ENCODE data around the gene PYCR2.
"Not testable (repeated sequence)": the region's sequence is repeated elsewhere in the genome, so short reads cannot be mapped to it uniquely, and the experiment has no call there.

The PYCR2 gene

DNA sequence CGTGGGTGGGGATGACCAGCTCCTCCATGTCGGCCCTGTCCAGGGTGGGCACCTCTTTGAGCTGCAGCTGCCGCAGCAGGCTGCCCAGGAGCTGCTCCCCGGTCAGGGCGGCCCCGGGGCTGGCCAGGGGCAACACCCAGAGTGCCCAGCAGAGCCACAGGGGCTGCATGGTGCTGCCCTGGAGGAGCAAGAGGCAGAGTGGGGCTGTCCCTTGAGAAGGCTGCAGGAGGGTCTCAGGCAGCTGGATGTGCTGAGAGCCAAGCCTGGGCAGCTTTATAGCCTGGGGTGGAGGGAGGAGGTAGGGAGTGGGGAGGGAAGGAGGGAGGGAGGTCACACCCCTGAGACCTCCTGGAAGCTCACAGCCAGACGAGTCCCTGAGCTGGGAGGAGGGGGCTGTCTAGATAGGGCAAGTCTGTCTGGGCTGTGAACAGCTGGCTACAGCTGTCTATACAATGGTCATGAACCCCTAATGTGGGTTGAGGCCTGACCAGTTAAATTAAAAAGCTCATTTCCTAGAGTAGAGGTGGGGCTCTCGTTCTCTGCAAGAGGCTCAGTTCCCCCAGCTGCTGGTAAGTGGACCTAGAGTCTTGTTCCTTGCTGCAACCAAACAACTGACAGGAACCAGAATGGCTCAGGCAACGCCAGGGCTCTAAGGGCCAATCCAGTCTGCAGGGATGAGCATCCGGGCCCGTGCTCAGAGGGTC, 35.0 kb downstream of the PYCR2 start, which contains the start of gene LEFTY1:
LEFTY1 (minus strand) TSS at position 249 of the 704 bp plus-strand sequence; CDS start at position 169, 80 bp downstream.
- no peak for DNase-seq

DNA sequence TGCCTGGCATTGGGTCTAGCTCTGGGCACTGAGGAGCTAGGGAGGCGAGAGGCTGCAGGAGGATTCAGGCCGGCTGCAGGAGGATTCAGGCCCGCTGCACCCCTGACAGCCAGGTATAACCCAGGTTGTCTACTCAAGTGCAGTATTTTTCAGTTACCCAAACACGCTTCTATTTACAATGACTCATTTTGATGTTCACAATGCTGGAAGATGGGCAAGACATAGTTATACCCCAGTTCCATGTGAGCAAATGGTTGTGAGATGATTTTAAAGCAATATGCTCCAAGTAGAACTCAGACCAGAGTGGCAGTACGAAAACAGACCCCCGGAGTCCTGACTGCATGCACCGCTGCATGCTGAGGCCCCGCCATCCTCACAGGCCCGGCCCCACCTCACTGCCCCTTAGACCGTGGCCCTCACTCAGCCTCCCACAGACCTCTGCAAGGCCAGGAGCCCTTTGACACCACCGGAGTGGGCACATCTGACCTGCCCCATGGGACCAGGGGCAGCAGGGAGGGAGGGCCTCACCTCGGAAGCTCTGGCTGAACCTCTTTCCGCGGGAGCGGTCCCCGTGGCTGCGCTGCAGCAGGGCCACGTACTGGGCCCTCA, 35.7 kb downstream of the PYCR2 start:
- DNase-seq: no peak

DNA sequence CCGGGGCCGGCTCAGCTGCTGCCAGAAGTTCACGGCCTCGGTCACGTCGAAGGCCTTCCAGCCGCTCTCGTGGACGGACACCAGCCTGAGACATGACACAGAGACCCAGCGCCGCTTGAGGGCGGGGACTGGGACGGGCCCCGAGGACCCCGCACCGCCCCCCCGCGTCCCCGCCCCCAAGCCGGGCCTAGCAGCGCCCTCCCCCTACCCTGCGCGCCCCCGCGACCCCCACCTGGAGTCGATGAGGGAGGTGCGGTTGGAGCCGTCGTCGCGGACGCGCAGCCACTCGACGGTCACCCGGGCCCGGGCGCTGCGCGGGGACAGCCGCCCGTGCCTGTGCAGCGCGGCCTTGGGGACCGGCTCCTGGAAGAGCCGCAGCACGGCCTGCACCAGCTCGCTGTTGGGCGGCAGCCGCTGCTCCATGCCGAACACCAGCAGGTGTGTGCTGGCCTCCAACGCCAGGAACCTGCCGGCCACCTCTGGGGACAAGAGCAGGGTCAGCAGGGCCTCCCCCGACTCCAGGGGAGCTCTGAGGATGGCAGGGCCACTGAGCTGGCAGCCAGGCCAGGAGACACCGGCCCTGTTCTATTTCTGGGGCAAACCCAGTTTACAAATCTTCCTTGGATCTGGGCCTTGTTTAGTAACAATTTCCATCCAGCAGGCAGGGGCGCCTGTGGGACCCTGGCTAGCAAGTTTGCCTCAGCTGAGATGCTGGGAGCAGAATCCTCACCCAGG, 36.3 kb downstream of the PYCR2 start:
- DNase-seq: not testable (repeated sequence)

DNA sequence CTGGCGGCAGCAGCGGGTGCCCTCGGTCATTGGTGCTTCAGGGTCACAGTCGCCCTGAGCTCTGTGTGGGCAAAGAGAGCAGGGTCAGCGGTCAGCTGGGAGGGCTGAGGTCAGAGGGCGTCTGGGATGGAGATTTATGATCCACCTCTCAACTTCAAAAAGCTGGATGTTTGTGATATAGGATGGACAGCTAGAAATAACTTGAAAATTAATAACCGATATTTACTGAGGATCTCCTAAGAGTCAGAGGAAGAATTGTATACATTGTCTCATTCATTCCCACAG, 37.1 kb downstream of the PYCR2 start:
- DNase-seq: no peak

DNA sequence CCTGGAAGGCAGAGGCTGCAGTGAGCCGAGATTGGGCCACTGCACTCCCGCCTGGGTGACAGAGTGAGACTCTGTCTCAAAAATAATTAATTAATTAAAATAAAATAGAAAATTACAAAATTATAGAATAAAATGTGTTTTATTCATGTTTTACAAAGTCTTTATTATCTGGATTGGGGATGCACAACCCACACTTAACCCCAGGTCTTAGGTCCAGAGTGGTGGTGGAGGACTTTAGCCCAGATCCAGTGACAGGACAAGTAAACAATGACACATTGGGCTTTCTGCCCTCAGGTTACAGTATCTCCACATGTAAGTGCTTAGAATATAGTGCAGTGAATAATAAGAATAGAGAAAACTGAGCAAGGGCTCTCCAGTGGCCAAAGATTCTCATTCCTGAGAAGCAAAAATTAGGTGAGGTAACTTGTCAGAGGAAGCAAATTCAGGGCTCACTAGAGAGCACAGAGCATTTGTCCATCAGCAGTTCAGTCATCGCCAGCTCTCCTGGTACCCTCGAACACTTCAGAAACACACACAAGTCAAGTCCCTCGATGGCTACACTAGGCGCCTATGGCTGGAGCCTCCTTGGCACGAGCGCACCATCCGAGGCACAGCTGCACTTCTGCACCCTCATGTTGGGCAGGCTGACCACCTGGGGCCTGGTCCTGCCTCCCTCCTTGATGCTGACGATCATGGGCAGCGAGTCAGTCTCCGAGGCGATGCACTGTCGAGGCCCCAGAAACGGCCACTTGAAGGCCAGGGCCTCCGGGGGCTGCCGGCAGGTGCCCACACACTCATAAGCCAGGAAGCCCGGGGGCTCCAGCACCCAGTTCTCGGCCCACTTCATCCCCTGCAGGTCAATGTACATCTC, 37.7 kb downstream of the PYCR2 start:
- no peak for DNase-seq

DNA sequence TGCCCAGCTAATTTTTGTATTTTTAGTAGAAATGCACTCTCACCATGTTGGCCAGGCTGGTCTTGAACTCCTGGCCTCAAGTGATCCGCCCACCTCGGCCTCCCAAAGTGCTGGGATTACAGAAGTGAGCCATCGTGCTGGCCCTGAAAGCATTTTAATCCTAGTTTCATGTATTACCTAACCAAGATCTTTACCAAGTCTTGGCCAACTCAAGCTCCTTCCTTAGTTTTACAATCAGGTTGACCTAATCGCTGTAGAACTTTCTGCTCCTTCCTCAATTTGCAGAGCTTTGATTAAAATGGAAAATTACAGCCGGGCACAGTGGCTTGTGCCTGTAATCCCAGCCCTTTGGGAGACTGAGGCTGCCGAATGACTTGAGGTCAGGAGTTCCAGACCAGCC, 38.7 kb downstream of the PYCR2 start:
- DNase-seq: peak; percentile 62 to 86

DNA sequence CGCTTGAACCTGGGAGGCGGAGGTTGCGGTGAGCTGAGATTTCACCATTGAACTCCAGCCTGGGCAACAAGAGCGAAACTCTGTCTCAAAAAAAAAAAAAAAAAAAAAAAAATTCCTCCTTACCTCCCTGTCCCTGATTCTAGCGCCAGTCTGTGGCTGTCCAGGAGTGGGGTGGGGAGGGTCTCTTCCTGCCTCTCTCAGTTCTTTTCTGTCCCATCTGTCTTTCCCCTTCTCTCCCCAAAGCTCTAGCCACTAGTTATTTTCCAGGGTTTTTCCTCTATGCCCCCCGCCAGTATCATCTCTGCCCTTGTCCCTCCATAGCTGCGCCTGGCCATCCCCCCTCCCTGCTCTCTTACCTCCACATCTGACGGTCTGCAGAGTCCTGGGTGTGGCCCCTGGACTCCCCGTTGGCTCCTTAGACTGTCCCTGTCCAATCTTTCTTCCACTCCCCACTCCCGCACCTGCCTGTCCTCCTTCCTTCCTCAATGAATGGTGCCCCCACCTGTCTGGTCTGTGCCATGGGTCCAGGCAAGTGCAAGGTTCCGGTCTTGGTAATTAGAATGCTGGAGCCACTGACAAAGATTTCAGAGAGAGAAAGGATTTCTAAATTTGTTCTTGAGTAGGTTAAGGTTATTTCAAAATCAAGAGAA, 40.3 kb downstream of the PYCR2 start:
- no peak for DNase-seq

DNA sequence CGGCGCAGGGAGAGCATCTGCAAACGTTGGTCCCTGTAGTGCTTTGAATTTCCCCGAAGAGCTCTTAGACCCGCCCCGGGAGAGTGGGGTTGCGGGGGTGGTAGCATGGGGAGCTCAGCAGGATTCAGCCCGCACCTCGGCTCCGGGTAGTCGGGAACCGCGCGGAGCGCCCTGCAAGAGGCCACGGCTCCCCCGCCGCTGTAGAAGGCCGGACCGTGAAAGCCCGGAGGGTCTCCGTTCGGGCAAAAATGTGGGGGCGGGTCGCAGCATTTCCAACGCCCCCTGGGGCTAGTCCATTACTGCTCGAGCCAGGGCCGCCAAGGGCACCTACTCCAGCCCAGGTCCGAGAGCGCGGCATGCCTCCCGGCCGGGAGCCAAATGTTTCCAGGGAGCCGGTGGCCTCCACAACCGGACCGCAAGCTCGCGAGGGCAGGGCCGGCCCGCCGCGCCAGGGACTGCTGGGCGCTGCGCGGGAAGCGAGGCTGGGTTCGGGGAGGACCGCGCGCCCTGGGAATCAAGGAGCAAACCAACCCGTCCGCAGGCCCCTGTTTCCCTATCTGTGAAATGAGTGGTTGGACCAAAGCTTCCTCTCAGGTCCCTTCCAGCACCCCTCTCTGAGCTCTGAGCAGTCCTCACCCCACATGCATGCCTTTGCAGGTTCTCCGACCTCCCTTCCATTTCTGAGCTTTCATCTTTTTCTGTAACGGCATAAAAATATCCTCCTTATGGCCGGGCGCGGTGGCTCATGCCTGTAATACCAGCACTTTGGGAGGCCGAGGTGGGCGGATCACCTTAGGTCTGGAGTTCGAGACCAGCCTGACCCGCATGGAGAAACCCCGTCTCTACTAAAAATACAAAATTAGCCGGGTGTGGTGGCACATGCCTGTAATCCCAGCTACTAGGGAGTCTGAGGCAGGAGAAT, 41.1 kb downstream of the PYCR2 start:
- DNase-seq: peak; percentile 32 to 52

DNA sequence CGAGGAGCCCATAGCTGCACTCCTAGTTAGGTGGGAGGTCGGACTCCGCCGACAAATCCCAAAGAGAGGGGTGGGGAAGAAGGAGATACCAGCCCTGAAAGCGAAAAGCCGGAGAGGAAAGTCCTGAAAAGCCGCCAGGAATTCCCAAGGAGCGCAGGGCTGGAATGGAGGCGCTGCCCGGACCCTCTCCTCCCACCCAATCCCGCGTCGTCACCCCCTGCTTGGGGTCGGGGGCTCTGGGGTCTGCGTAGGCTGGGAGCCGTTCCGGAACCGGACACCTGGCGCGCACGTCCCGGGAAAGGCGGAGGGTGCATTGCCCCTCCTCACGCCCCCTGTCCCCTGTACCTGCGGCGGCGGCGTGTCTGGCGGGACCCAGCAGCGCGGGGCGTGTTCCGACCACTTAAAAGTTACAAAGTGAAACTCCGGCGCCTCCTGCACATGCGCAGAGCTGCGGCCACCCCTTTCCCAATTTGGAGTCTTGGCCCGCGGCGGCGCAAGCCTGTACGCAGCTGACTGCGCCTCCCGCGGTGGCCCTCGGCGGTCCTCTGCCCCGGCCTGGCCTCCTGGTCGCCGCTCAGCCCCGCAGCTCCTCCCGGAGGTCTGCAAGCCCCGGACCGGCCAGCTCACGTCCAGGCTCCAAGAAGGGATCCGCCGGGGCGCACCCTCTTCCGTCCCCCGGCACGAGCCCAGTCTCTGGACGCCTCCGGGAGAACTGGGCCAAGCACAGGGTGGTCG, 41.9 kb downstream of the PYCR2 start, which contains the start of gene TMEM63A:
TMEM63A (minus strand) TSS at position 422 of the 735 bp plus-strand sequence. CDS start 4,800 bp downstream, outside the sequence.
- DNase-seq: peak; percentile 83 to 94

DNA sequence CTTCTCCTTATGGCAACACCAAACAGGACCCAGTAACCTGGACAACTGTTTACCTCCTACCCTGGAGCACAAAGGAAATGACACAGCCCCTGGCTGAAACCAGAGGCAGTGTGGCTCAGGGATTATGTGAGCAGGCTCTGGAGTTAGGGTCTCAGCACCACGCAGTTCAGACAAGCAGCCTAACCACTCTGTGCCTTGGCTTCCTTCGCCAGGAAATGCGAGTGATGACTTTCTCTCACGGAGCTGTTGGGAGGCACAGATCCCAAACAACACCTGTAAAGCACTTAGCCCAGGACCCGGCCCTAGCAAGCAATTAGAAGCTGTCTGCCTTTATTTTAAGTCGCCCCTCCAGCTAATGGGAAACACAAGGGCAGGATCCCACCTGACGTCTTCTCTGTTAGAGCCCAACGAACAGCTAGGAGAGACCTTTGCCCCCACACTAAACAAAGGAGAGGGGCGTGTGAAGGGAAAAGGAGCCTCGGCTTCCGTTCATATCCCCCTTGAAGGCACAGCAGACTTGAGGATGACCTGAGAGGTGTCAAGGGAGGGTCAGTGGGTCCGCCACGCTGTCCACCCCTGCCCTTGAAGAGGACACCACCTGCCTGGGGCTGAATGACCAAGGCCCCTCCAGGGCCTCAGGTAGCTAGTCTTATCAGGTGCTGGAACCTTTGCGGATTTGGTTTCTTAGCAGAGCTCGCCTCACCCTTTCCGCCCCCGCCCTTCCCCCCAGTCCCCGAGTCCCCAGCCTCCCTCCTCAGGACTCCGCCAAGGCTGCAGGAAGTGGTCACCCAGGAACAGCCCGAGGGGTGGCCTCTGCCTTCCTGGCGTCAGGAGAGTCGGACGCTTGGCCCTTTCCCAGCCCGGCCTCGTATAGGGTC, 42.7 kb downstream of the PYCR2 start:
- DNase-seq: peak; percentile 37 to 50

DNA sequence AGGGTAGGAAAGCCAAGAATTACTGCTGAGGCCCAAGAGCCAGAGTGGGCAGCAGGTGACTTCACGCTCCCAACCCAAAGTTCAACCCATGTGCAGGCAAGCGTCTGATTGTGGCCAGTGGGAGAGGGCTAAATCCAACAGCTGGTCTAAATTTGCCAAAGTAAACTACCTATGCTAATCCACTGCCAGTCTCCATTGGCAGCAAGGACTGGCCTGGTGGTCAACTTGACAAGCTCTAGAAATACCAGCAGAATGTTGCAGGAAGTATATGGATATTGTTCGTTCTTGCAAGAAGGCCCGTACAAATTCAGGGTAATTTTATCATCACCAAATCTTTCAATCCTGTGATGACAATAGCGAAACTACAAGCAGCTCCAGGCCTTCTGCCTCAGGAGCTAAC, 43.4 kb downstream of the PYCR2 start:
- DNase-seq: no peak

DNA sequence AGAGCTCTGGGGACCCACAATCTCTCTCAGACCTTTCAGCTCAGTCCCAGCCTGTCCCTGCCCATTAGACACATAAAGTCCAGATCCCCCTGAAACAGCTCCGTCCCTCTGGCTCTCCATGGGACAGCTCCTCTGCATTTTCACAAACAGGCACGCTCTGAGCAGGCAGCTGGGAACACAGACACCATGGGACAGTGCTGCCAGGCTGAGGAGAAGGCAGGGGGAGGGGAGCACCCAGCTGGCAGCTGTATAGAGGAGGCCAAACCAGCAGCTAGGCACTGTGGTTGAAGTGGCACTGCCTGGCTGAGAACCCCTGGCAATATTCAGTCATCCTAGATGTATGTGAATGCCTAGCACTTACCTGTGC, 43.8 kb downstream of the PYCR2 start:
- DNase-seq: no peak

DNA sequence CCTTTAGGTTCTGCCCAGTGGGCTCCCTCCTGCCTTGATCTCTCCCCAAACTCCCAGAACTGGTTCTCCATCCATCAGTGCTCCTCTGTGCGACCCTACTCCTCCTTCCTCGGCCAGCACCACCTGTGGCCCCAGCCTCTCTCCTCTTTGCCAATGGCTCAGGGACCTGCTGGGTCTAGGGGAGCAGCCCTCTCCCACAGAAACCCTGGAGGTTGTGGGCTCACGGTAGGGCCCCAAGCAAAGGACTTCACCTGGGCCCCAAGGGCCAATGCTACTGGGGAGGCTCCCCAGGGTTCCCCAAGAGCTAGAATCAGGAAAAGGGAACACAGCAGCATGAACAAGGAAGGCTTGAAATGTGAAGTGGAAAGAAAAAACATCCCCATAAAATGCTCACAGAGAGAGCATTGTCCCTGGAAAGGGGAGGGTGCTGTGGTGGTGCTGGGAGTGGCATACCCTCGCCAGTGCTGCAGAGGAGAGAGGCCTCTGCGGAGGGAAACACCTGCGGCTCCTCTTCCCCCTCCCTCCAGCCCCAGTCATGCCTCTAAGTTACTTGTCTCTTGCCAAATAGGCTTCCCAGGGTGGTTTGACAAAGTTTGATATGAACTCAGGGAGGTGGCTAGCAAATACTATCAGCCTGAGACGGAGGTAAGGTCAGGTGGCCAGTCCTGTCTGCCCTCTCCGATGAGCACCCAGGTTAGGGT, 44.4 kb downstream of the PYCR2 start:
- DNase-seq: no peak

DNA sequence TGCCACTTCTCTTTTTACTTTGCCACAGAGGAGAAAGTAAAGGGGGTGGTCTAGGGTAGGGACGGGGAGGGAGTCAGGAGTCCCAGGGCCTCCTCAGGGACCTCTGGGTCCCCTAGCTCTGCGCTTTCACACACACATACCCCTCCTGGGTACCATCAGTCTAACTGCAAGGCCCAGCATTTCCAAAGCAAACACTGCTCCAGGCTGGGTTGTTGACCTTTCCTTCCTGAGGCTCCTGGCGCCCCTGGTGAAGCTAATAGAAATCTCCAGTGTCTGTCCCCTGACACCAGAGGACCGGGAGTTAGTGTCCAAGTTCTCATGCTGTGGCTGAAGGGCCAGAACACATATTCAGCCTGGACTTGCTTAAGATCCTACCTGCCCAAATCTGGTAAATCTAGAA, 45.8 kb downstream of the PYCR2 start:
- DNase-seq: no peak

DNA sequence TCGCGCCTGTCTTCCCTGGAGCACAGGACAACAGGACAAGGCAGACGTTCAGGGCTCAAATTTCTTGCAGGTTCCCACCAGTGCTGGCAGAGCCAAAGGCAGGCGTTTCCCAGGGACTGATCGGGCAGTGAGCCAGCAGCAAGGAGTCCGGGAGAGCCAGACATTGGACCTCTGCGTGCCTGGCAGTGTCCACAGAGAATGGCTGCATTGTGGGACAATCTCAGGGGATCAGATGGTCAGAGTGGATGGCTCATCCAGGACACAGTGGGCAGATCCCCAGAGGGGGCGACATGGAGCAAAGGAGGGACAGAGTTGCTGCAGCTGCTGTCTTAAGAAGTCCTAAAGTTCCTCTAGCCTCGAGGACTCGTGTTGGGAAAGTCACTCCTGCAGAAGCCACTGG, 46.5 kb downstream of the PYCR2 start:
- peak; percentile 61 to 63 for DNase-seq

DNA sequence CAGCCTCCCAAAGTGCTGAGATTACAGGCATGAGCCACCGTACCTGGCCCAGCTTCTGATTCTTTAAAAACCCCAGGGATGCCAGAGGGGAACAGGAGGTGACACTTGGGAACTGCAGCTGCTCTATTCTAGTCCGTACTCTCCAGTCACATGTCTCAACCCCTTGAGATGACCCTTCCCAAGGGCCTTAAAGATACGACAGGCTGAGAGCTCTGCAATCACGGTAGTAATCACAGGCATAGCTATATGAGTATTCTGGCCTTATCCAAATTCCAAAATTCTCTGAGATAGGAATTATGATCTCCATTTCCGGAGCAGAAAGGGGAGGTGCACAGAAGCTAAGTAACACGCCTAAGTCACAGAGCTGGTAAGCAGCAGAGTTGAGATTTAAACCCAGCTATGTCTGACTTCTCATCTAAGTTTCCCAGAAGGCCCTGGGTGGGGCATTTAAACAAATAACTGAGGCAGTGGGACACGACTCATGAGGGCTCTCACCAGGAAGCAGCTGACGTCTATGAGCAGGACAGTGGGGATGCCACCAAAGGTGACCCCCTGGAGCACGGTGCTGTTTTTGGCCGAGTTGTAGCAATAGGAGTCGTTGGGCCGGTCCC, 47.0 kb downstream of the PYCR2 start:
- DNase-seq: no peak

DNA sequence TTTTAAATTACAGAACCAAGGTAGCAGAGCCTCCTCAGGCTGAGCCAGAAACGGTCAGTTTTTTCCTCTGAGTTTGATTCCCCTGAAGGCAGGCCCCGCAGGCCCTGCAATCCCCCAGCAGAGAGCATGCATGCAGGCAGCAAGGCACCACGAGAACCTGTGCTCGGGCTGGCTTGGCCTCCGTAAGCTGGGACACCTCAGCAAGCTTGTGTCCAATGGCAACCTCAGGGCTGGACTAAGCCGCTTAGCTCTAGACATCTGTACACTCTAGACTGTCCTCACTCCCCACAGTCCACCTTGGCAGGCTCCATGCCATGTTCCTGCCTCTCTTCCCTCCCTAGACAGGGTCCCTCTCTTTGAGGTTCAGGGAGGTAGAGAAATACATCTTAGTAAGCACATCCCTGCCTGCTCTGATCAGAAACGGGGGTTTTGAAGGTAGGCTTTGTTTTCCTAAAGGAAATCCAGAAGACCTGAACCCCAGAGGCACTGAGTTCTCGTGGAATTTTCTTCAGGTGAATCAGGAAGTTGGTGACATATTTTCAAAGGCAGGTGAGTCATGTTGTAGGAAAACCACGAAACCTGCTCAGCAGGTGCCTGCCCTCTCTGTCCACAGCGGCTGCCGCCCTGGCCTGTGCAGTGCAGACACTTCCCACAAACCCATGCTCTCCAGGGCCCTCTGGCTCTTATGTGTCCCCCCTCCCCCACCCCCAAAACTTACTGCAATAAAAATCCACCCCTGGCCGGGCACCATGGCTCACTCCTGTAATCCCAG, 48.8 kb downstream of the PYCR2 start:
- no peak for DNase-seq

DNA sequence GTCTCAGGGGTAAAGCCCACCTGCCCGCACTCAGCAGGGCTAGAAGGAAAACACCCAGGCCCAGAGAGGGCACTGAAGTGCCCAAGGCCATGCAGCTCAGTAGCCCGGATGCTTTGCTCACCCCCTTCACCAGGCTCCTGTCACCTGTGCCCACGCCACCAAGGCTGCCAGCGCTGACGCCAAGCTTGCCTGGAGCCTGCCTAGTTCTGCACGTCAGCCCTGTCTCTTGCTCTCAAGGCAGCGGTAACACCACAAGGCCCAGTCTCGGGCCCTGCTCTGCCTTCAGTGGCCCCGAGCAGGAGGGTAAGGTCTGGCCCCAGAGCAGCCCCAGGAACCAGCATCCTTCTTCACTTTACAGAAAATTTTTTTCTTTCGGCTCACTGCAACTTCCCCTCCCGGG, 49.6 kb downstream of the PYCR2 start:
- DNase-seq: no peak
